Activated CD8-positive, alpha-beta memory T cell treated with anti-CD3 and anti-CD28 coated beads, Interleukin-2, amount 50 U/mL, for 48 hours (primary cell): ENCODE data around the gene CRTC1.
"Not testable (repeated sequence)": the region's sequence is repeated elsewhere in the genome, so short reads cannot be mapped to it uniquely, and the experiment has no call there.

ENCODE experiments used
- DNase-seq: peaks from one replicate; pipeline ENCODE4 v3.0.0-alpha.2; 2020

CRTC1 gene

DNA sequence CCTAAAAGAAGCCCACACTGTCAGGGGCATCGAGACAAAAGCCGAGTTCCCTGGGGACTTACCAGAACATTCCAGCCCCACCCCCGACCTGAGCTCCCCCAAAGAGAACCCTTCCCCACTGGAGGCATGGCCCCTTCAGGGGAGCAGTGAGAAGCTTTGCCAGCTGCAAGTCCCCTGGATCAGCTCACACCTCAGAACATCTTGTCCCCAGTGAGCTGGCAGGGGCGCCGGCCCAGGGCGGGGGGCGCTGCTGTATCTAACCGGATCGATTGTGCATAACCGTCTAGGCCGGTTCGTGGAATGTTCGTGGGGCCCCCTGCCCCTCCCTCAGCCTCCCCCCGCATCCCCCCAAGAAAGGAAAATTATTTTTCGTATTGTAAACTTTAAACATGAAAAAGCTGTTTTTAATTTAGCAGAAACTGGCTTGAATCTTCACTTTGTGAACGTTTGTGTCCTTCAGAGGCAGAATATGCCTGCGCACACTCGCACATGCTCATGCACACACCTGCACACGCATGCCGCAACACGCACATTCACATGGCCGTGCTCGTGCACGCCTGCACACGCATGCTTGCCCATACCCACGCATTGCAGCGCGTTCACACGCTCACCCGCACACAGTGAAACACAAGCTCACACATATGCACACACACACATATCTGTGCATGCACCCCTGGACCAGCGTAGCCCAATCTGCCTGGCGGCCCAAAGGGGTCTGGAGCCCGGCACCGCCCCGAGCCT lies 12.0 kb upstream of the CRTC1 start:
- no peak for DNase-seq

GRCh38 chr19:18672044-18672451 lies 11.4 kb upstream of the CRTC1 start:
- DNase-seq = no peak

DNA sequence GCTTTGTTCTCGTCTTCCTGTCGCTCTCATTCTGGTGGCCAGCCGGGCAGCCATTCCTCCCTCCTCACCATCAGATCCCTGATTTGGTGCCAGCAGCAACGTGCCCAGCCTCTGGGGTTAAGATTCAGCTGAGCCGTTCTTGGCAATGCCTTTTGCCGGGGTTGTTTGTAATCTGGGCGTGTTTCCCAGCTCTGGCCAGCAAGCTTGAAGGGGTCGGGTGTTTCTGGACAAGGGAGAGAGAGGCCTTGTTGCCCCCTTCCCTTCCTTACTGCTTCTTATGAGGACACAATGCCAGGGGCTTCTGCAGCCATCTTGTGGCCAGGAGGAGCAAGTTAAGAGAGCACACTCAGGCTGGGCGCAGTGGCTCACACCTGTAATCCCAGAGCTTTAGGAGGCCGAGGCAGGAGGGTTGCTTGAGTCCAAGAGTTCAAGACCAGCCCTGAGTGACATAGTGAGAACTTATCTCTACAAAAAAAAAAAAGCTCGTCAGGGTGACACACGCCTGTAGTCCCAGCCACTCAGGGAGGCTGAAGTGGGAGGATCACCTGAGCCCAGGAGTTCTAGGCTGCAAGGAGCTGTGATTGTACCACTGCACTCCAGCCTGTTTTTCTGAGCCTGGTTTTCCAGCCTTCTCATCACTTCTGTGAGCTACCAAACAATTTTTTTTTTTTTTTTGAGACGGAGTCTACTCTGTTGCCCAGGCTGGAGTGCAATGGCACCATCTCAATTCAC lies 10.7 kb upstream of the CRTC1 start:
- DNase-seq = no peak

- no peak for DNase-seq
Measured at GRCh38 chr19:18674616-18675015, 8.9 kb upstream of the CRTC1 start.

DNA sequence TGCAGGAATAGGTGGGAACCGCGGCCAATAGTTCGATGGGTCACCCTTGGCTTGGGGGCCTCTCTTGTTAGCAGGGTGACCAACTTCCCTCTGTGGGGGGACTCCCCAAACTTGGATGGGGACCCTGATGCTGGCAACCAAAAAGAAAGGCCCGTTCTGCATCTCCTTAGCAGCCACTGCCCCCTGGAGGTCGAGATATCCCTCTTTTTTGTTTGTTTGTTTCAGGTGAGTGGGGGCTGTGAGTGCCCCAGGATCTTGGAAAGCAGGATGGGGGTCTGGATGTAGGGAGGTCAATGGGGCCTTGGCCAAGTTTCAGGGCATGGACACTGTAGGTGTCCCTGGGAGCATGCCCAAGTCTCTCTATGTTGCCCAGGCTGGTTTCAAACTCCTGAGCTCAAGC lies 7.7 kb upstream of the CRTC1 start:
- no peak for DNase-seq

GRCh38 chr19:18676692-18677091 lies 6.8 kb upstream of the CRTC1 start:
- no peak for DNase-seq

- DNase-seq = no peak
Measured at GRCh38 chr19:18677156-18677555, 6.3 kb upstream of the CRTC1 start.

- DNase-seq = not testable (repeated sequence)
Measured at GRCh38 chr19:18680148-18680547, 3.3 kb upstream of the CRTC1 start.

- DNase-seq = no peak
Measured at GRCh38 chr19:18682807-18683108, 722 bp upstream of the CRTC1 start.

- peak; percentile 59 for DNase-seq
Measured at GRCh38 chr19:18683958-18684641, 620 bp downstream of the CRTC1 start.

DNA sequence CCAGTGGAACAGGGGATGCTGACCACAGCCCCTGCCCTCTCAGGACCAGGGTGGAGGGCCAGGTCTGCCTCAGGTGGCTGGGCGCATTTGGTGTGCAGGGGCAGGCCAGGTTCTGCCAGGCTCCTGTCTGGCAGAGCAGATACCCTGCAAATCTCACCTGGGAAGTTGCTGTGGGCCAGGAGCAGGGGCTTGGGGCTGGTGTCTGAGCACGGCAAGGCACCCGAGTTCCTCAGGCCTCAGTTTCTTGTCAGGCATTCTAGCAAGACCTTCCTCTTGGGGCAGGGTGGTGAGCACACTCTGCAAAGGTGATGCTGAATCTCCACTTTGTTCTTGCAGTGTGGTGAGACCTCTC lies 1.1 kb downstream of the CRTC1 start:
- DNase-seq = no peak

GRCh38 chr19:18685597-18686190 lies 2.2 kb downstream of the CRTC1 start:
- DNase-seq = no peak

- no peak for DNase-seq
Measured at GRCh38 chr19:18687740-18688465, 4.4 kb downstream of the CRTC1 start.

- DNase-seq = no peak
Measured at GRCh38 chr19:18696023-18696422, 12.5 kb downstream of the CRTC1 start.

DNA sequence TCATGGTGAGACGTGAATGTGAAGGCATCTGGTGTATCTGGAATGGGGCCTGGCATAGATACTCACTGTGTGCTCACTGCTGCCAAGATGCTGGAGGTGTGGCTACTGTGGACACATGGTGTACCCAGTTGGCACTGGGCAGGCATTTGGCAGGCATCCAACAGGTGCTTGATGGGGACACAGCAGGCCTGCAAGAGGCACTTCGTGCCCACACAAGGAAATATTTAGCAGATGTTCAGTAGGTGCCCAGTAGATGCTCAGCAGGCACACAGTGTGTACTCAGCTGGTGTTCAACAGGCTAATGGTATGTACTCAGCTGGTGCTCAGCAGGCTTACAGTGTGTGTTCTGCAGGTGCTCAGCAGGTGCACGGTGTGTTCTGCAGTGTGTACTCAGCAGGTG lies 14.2 kb downstream of the CRTC1 start:
- DNase-seq = no peak

DNA sequence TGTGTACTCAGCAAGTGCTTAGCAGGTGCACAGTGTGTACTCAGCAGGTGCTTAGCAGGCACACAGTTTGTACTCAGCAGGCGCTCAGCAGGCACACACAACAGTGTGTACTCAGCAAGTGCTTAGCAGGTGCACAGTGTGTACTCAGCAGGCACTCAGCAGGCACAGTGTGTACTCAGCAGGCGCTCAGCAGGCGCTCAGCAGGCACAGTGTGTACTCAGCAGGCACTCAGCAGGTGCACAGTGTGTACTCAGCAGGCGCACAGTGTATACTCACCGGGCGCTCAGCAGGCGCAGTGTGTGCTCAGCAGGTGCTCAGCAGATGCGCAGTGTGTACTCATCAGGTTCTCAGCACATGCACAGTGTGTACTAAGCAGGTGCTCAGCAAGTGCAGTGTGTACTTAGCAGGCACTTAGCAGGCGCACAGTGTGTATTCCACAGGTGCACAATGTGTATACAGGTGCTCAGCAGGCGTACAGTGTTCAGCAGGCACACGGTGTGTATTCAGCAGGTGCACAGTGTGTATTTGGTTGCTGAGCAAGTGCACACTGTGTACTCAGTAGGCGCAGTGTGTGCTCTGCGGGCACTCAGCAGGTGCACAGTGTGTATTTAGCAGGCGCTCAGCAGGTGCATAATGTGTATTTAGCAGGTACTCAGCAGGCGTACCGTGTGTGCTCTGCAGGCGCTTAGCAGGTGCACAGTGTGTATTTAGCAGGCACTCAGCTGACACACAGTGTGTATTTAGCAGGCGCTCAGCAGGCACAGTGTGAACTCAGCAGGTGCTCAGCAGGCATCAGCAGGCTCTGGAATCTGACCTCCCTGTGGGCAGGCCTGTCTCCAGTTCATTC lies 15.1 kb downstream of the CRTC1 start:
- DNase-seq = no peak

GRCh38 chr19:18699403-18700054 lies 16.0 kb downstream of the CRTC1 start:
- no peak for DNase-seq

- peak; percentile 84 for DNase-seq
Measured at GRCh38 chr19:18700501-18701249, 17.2 kb downstream of the CRTC1 start.

DNA sequence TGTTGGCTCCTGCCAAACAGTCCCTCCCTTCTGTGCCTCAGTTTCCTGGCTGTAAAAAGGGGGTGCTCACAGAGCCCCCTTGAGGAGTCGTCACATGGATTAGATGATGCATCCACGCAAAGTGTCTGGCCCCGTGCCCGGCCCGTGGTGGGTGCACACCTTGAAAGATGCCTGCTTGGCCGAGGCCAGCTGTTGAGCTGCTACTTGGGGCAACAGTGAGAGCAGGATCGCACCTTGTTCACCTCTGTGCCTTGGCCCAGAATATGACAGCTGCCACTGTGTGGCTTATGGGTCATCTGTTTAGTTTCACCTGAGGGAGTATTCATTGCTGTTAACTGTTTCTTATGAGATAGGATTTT lies 17.7 kb downstream of the CRTC1 start:
- DNase-seq = no peak

GRCh38 chr19:18704054-18704453 lies 20.6 kb downstream of the CRTC1 start:
- no peak for DNase-seq

- no peak for DNase-seq
Measured at GRCh38 chr19:18704971-18705370, 21.5 kb downstream of the CRTC1 start.
